Daoy (cell line): Measurements from ENCODE around the gene ZNRF1. TPM values are rescaled to one million over a fixed set of nuclear protein-coding genes. Genes with fewer than 3 reads are reported as not detected.

Experiments used
- DNase-seq: peaks from one replicate; pipeline ENCODE4 v3.0.0-alpha.2; 2015; ENCODE audit warnings: low read depth
- total RNA-seq: library from RNA; depleted of rRNA; stranded (reverse); fragments of >200 nt; shearing (Covaris generic); gene quantifications from 2 replicates; pipeline ENCODE4 v1.2.3, GENCODE V29; 2014; rRNA removed

Gene ZNRF1
- total RNA-seq, 1 experiment from 2014 or later: 21.9 TPM

DNA sequence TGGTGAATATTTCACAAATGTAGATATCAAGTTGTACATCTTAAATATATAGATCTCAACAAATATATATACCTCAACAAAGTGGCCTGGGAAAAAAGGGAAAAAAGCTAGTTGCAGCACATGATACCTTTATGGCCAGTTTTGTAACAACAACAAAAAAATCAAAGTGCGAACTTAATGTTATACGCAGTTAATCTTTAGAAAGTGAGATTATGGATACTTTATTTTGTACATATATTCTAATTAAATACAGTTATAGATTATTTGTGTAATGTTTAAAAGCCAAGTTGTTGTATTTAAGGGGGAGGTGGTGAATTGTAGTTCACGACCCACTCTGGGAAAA, 149.1 kb downstream of the ZNRF1 start:
- no peak for DNase-seq

DNA sequence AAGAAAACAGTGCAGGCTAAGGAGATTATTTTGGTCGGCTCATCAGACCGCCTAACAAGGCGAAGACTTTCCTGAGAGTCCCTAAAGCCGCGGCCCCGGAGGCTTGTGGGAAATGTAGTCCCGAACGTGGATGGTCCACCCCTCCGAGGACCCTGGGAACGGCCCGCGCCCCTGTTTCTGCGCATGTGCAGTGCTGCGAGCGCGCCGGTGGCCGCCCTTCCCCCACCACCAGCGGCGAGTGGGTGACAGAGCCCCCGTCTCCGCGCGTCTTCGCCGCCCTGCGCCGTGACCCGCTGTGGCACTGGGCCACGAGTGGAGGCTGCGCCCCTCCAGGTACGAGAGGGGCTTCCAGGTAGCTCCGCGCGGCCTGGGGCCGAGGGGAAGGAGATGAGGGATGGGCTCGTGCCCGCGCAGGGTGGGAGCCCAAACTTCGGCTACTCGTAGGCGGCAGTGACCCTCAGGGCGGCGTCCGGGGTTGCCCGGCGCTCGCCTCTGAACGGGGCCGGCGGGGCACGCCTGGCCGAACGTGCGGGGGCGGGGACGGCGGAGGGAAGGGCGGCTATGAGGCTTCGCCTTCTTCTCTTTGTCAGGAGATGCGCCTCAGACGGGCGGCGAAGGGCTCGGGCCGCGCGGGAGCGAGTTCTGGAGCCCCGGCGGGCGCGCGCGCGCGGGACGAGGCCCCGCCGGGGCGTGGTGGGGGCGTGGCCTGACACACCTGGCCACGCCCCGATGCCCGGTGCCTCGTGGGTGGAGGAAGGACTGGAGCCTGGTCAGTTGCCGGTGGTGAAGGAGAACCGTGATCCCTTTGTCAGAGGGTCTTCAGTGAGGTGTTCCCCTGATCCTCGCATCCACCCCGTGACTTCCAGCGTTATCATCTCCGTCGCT, 149.7 kb downstream of the ZNRF1 start, which contains the start of gene ZFP1:
TSS of gene ZFP1 (plus strand) at position 214 of the 885 bp plus-strand sequence. CDS start 4,428 bp downstream, outside the sequence.
- peak; percentile 93 for DNase-seq

DNA sequence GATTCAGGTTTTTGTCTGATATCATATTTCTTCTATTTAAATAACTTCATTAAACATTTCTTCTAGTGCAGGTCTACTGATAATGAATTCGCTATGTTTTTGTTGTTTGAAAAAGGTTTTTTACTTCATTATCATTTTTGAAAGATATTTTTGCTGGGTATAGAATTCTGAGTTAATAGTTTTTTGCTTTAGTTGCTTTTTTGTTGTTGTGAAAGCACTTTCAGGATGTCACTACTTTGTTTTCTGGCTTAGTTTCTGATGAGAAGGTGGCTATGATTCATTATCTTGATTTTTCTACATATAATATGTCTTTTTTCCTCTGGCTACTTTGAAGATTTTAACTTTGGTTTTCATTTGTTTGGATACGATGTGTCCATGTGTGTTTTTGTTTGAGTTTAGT, 153.0 kb downstream of the ZNRF1 start:
- no peak for DNase-seq

DNA sequence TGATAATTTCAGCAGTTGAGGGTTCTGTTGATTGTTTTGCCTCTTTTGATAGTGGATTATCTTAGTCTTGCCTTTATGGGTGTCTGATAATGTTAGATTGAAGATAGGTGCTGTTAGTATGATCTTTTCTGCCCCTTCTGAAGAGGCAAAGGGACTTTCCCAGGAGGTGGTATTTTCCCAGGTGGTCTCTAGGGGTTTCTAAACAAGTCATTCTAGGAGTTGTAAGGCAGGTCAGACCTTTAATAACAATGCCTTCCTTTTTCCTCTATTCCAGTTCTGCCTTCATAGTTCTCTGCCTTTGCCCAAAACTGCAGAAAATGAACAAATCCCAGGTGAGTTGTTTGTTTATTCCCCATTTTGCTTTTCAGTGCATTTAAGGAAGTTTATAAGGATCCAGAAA, 153.8 kb downstream of the ZNRF1 start:
- DNase-seq: no peak

DNA sequence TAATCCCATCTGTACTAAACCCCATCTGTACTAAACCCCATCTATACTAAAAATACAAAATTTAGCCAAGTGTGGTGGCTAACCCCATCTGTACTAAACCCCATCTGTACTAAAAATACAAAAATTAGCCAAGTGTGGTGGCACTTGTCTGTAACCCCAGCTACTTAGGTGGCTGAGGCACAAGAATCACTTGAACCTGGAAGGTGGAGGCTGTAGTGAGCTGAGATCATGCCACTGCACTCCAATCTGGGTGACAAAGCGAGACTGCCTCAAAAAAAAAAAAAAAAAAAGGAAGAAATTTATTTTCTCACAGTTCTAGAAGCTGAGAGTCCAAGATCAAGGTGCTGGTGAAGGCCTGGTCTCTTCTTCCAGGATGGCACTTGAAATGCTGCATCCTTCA, 161.6 kb downstream of the ZNRF1 start:
- no peak for DNase-seq

Other genes starting within 250 kb of the ZNRF1 start
- gene FA2H, start 224.2 kb upstream of the ZNRF1 start, total RNA-seq: not detected in 2 replicates
- gene WDR59, start 13.9 kb upstream of the ZNRF1 start, total RNA-seq: 3.8 and 9.4 TPM in 2 replicates
- gene LDHD, start 117.8 kb downstream of the ZNRF1 start, total RNA-seq: not detected in 2 replicates
- 8.9 and 10.2 TPM in 2 replicates for gene ZFP1, start 149.5 kb downstream of the ZNRF1 start, total RNA-seq
- not detected in 2 replicates for gene CTRB2, start 208.1 kb downstream of the ZNRF1 start, total RNA-seq
- not detected in 2 replicates for gene CTRB1, start 220.0 kb downstream of the ZNRF1 start, total RNA-seq